ENCODE data around the gene ALPP.
A peak's percentile ranks its signal among the peaks of the same experiment; 100 is the strongest.
"Not testable (repeated sequence)": the region's sequence is repeated elsewhere in the genome, so short reads cannot be mapped to it uniquely, and the experiment has no call there.

ALPP gene

GRCh38 chr2:232382331-232383225 is 4.0 kb downstream of the ALPP start:
- no peak for DNase-seq

- no peak for DNase-seq
Observed at GRCh38 chr2:232384466-232384865, 5.9 kb downstream of the ALPP start.

GRCh38 chr2:232385058-232385457 is 6.5 kb downstream of the ALPP start:
- not testable (repeated sequence) for DNase-seq

- DNase-seq: peak in 1 of 2 experiments; percentile 36
Observed at GRCh38 chr2:232385660-232386489, 7.3 kb downstream of the ALPP start.

- DNase-seq: no peak
Observed at GRCh38 chr2:232386490-232386739, 7.9 kb downstream of the ALPP start.

- no peak for DNase-seq
Observed at GRCh38 chr2:232386740-232387450, 8.3 kb downstream of the ALPP start.

- DNase-seq: no peak
Observed at GRCh38 chr2:232387451-232388171, 9.1 kb downstream of the ALPP start.

- DNase-seq: no peak
Observed at GRCh38 chr2:232388324-232388891, 9.9 kb downstream of the ALPP start.

GRCh38 chr2:232389327-232389726 is 10.8 kb downstream of the ALPP start:
- DNase-seq: no peak

- no peak for DNase-seq
Observed at GRCh38 chr2:232390661-232391060, 12.1 kb downstream of the ALPP start.

- DNase-seq: no peak
Observed at GRCh38 chr2:232393556-232393955, 15.0 kb downstream of the ALPP start.

- not testable (repeated sequence) for DNase-seq
Observed at GRCh38 chr2:232394431-232394830, 15.9 kb downstream of the ALPP start.

- no peak for DNase-seq
Observed at GRCh38 chr2:232395586-232395985, 17.0 kb downstream of the ALPP start.

- DNase-seq: no peak
Observed at GRCh38 chr2:232396683-232397082, 18.1 kb downstream of the ALPP start.

- no peak for DNase-seq
Observed at GRCh38 chr2:232398293-232399034, 19.9 kb downstream of the ALPP start.

- DNase-seq: no peak
Observed at GRCh38 chr2:232400256-232401015, 21.9 kb downstream of the ALPP start.

- DNase-seq: no peak
Observed at GRCh38 chr2:232402518-232402917, 24.0 kb downstream of the ALPP start.

GRCh38 chr2:232405943-232406510 is 27.5 kb downstream of the ALPP start:
- no peak for DNase-seq

- no peak for DNase-seq
Observed at GRCh38 chr2:232406556-232407310, 28.2 kb downstream of the ALPP start, which contains the start of gene ALPG. TSS of gene ALPG (plus strand) at chr2:232406844. CDS start at chr2:232406895, 51 bp downstream.

Measured in SW 1271 (cell line).